Measurements from ENCODE around the gene BICC1. TPM values are rescaled to one million over a fixed set of nuclear protein-coding genes. Genes with fewer than 3 reads are reported as not detected.
A peak's percentile ranks its signal among the peaks of the same experiment; 100 is the strongest.

The BICC1 gene
- total and polyA plus RNA-seq, 4 donors: 5.9 to 54.2 (median 22.2) TPM

DNA sequence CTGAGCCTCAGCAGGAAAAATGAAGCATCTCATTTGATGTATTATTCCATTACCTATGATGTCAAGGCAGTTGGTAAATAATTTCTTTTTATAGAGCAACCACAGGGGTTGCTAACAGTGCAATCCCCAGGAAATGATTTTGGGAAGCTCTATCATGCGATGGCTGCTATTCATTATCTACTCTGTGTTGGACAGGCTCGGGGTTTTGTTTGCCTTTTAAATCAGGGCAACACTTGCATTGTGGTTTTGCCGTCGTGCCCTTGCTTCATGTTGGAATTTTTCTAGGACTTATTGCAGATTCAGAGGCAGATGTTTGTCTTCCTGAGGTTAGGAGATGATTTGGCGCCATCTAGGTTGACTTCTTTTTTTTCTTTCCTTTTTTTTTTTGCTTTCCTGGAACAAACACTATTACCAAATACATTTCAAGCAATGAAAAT, 128.4 kb downstream of the BICC1 start:
- Histone ChIP-seq H3K27me3 (ENCODE audit: control insufficient read depth, insufficient read depth, low read length) (no peaks in the 10 kb centered on the region), H3K36me3 (ENCODE audit: control insufficient read depth, insufficient read depth, low read length) (no peaks in the 10 kb centered on the region), H3K4me1 (ENCODE audit: control insufficient read depth, insufficient read depth, low read length) (no peaks in the 10 kb centered on the region), H3K9me3 (ENCODE audit: control insufficient read depth, insufficient read depth, low read length) (no peaks in the 10 kb centered on the region), H3K4me3 (ENCODE audit: low read depth, low read length) (no peak overlapping the region), H3K27ac (ENCODE audit: low read depth, low read length) (peak overlapping the region; percentile 72)
- peak in 2 of 6 donors; percentile 54 to 80 for DNase-seq (ENCODE audit: low read depth in 4 of 6, low spot score in 6 of 6)
- 7% methylated on average over 3 of the region's 5 CpGs for WGBS (ENCODE audit: insufficient coverage)

DNA sequence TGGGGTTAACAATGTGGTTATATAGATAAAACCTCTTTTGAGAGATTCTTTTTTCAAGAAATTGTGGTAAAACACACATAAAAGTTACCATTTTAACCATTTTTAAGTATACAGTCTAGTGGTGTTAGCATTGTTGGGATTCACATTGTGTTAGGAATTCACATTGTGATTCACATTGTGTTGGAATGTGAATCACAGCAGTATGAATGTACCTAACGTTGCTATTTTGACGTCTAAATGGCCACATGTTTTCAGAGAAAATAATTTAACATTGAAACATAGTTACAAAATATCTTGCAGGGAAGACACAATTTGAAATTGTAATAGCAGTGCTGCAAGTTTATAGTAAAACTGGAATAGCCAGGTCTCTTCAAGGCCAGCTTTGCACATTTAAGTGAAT, 129.0 kb downstream of the BICC1 start:
- Histone ChIP-seq H3K9me3 (ENCODE audit: control insufficient read depth, insufficient read depth, low read length) (no peaks in the 10 kb centered on the region), H3K27me3 (ENCODE audit: control insufficient read depth, insufficient read depth, low read length) (no peaks in the 10 kb centered on the region), H3K27ac (ENCODE audit: low read depth, low read length) (peak overlapping the region; percentile 72), H3K36me3 (ENCODE audit: control insufficient read depth, insufficient read depth, low read length) (no peaks in the 10 kb centered on the region), H3K4me3 (ENCODE audit: low read depth, low read length) (no peak overlapping the region), H3K4me1 (ENCODE audit: control insufficient read depth, insufficient read depth, low read length) (no peaks in the 10 kb centered on the region)
- peak in 1 of 6 donors; percentile 16 for DNase-seq (ENCODE audit: low read depth in 4 of 6, low spot score in 6 of 6)
- no CpG with 5 or more reads among the region's 2 CpGs for WGBS (ENCODE audit: insufficient coverage)

DNA sequence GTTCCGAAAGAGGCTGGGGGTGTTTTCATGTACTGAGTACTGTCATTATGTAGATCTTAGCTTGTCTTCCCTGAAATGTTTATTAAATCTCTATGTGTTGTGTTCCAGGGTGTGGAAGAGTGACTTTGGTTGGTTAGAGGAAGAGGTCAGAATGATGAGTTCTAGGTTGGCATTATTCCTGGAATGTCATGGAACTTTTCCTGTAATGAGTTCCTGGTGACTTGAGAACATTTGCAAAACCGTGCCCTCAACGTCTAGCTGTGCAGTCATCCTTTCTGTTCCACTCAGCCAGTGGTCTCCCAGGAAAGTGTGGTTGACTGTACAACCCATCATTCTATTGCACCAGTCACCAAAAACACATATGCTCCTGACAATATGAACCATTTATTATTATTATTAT, 129.6 kb downstream of the BICC1 start:
- WGBS (ENCODE audit: insufficient coverage): 100% methylated on average over 1 of the region's 3 CpGs
- no peaks in the 10 kb centered on the region for H3K4me1 ChIP-seq (ENCODE audit: control insufficient read depth, insufficient read depth, low read length)
- no peaks in the 10 kb centered on the region for H3K36me3 ChIP-seq (ENCODE audit: control insufficient read depth, insufficient read depth, low read length)
- H3K4me3 ChIP-seq (ENCODE audit: low read depth, low read length): no peak overlapping the region
- DNase-seq (ENCODE audit: low read depth in 4 of 6, low spot score in 6 of 6): no peak
- no peaks in the 10 kb centered on the region for H3K9me3 ChIP-seq (ENCODE audit: control insufficient read depth, insufficient read depth, low read length)
- H3K27me3 ChIP-seq (ENCODE audit: control insufficient read depth, insufficient read depth, low read length): no peaks in the 10 kb centered on the region
- peak overlapping the region; percentile 52 for H3K27ac ChIP-seq (ENCODE audit: low read depth, low read length)

DNA sequence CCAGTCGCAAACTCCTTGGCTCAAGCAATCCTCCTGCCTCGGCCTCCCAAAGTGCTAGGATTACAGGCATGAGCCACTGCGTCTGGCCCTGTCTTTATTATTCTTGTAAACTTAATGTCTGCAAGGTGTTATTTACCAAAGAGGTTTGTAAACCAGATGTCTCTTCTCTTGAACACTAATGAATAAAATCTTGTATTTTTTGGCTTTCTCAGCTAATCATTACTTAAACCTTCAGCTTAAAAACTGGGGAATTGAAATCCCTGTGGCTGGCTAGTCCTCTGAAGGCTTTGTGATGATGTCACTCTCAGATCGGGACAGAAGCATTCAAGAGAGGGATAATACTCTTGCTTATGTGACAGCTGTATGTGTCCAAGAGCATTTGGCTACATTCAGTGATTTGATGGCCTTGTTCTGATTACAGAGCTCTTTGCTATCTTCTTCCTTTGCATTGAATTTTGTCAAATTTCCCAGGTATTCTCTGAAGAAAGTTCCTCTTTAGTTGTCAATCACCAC, 130.3 kb downstream of the BICC1 start:
- H3K36me3 ChIP-seq (ENCODE audit: control insufficient read depth, insufficient read depth, low read length): no peaks in the 10 kb centered on the region
- H3K9me3 ChIP-seq (ENCODE audit: control insufficient read depth, insufficient read depth, low read length): no peaks in the 10 kb centered on the region
- no peaks in the 10 kb centered on the region for H3K4me1 ChIP-seq (ENCODE audit: control insufficient read depth, insufficient read depth, low read length)
- no CpG with 5 or more reads among the region's 4 CpGs for WGBS (ENCODE audit: insufficient coverage)
- DNase-seq (ENCODE audit: low read depth in 4 of 6, low spot score in 6 of 6): no peak
- no peak overlapping the region for H3K27ac ChIP-seq (ENCODE audit: low read depth, low read length)
- H3K27me3 ChIP-seq (ENCODE audit: control insufficient read depth, insufficient read depth, low read length): no peaks in the 10 kb centered on the region
- H3K4me3 ChIP-seq (ENCODE audit: low read depth, low read length): no peak overlapping the region

DNA sequence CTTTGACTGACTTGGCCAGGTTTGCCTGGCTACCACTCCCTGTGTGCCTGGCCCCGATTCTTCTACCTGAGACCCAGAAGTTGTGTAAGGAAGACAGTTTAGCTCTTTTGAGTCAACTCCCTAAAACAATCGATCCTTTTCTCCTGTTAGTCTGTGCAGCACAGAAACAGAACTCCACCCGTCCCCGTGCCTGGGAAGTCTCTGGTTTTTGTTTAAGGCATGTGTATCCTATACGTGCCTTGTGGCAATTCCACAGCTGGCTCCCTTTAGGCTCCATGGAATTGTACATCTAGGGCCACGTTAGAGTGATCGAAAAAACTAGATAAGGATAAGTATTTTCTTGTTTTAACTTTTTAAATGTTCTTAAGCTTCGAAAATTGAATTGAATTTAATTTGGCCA, 131.6 kb downstream of the BICC1 start:
- WGBS (ENCODE audit: insufficient coverage): 97% methylated on average over 4 of the region's 8 CpGs
- Histone ChIP-seq H3K27me3 (ENCODE audit: control insufficient read depth, insufficient read depth, low read length) (no peaks in the 10 kb centered on the region), H3K36me3 (ENCODE audit: control insufficient read depth, insufficient read depth, low read length) (no peaks in the 10 kb centered on the region), H3K4me1 (ENCODE audit: control insufficient read depth, insufficient read depth, low read length) (no peaks in the 10 kb centered on the region), H3K27ac (ENCODE audit: low read depth, low read length) (no peak overlapping the region), H3K4me3 (ENCODE audit: low read depth, low read length) (no peak overlapping the region), H3K9me3 (ENCODE audit: control insufficient read depth, insufficient read depth, low read length) (no peaks in the 10 kb centered on the region)
- no peak for DNase-seq (ENCODE audit: low read depth in 4 of 6, low spot score in 6 of 6)

DNA sequence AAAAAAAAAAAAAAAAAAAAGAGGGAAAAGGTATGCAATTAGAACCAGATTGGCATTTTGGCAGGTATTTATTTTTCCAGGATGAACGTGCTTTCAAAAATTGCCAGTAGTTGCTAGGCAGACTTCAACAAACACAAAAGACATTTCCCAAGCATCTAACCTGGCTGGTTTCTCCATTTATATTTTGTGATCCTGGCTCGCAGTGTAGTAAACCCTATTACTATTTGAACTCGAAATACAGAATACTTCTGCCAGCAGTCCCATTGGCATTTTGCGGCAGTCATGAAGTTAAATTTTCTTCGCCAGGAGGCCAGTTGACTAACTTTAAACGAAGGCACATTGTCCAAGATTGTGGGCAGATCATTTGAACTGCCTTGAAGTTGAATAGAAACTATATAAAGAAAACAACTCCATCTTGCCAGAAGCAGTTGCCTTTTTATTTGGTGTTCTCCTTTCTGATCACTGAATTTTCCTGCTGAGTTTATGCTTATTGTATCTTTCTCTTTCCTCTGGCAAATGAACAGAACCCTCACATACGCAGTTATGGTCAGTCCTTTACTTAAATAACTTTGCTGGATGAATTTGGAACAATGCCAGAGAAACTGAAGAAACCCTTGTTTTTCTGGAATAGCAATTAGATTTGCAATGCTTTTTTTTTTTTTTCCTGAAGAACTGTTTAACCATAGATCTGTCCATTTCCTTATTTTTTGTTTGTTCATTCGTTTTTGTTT, 132.9 kb downstream of the BICC1 start:
- Histone ChIP-seq H3K27me3 (ENCODE audit: control insufficient read depth, insufficient read depth, low read length) (no peaks in the 10 kb centered on the region), H3K4me3 (ENCODE audit: low read depth, low read length) (no peak overlapping the region), H3K9me3 (ENCODE audit: control insufficient read depth, insufficient read depth, low read length) (no peaks in the 10 kb centered on the region), H3K4me1 (ENCODE audit: control insufficient read depth, insufficient read depth, low read length) (no peaks in the 10 kb centered on the region), H3K36me3 (ENCODE audit: control insufficient read depth, insufficient read depth, low read length) (no peaks in the 10 kb centered on the region), H3K27ac (ENCODE audit: low read depth, low read length) (no peak overlapping the region)
- 67% methylated on average over 2 of the region's 8 CpGs for WGBS (ENCODE audit: insufficient coverage)
- DNase-seq (ENCODE audit: low read depth in 4 of 6, low spot score in 6 of 6): peak in 2 of 6 donors; percentile 22 to 53

DNA sequence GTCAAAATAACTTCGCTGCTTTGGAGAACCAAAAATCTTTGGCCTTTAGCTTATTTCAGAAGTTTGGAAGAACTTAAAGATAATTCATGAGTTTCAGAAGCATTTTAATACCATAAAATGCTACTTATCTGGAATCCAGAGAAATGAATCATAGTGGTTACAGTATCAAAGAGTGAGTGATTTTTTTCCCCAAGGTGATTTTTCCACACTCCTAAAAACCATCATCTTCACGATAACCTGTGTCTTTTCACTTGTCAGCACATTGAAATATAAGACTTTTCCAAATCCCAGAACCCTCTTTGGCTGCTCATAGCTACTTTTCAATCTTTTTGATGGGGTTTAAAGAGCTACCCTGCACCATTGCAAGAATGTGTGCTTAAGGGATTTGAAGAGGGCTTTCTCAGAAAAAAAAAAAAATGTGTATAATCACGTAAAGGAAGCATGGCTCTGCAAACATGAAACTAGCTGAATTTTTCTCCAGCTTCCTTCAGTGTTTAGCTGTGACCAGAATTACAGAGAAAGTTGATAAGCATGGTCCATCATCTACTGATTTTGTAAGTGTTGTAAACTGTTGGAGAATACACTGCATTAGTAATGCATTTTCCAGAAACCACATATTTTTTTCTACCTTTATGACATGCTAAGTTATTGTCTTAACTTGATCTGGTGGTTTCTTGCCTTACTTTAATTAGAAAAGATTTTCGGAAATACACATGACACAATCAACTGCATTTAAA, 134.9 kb downstream of the BICC1 start:
- Histone ChIP-seq H3K27ac (ENCODE audit: low read depth, low read length) (no peak overlapping the region), H3K9me3 (ENCODE audit: control insufficient read depth, insufficient read depth, low read length) (no peaks in the 10 kb centered on the region), H3K4me1 (ENCODE audit: control insufficient read depth, insufficient read depth, low read length) (no peaks in the 10 kb centered on the region), H3K4me3 (ENCODE audit: low read depth, low read length) (no peak overlapping the region), H3K36me3 (ENCODE audit: control insufficient read depth, insufficient read depth, low read length) (no peaks in the 10 kb centered on the region), H3K27me3 (ENCODE audit: control insufficient read depth, insufficient read depth, low read length) (no peaks in the 10 kb centered on the region)
- no CpG with 5 or more reads among the region's 4 CpGs for WGBS (ENCODE audit: insufficient coverage)
- DNase-seq (ENCODE audit: low read depth in 4 of 6, low spot score in 6 of 6): peak in 1 of 6 donors; percentile 23

DNA sequence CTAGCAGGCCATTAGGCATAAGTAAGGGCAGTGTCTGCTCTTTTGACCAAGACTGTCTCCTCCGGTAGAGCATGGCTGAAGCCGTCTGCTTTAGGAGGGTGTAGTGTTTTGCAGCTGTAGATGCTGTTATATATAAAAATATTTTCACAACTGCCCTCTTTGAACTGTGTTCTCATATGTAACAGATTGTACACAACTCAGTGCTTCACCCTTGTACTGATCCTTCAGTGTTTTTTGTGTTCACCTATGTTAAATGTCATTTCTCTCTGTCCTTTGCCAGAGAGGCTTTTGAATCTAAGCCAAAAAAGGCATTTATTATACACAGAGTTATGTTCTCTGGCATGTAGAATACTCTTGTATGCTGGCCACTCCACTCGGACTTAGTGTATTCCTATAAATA, 135.5 kb downstream of the BICC1 start:
- Histone ChIP-seq H3K9me3 (ENCODE audit: control insufficient read depth, insufficient read depth, low read length) (no peaks in the 10 kb centered on the region), H3K4me3 (ENCODE audit: low read depth, low read length) (no peak overlapping the region), H3K27ac (ENCODE audit: low read depth, low read length) (no peak overlapping the region), H3K27me3 (ENCODE audit: control insufficient read depth, insufficient read depth, low read length) (no peaks in the 10 kb centered on the region), H3K36me3 (ENCODE audit: control insufficient read depth, insufficient read depth, low read length) (no peaks in the 10 kb centered on the region), H3K4me1 (ENCODE audit: control insufficient read depth, insufficient read depth, low read length) (no peaks in the 10 kb centered on the region)
- peak in 1 of 6 donors; percentile 11 for DNase-seq (ENCODE audit: low read depth in 4 of 6, low spot score in 6 of 6)
- no CpG with 5 or more reads among the region's 3 CpGs for WGBS (ENCODE audit: insufficient coverage)

DNA sequence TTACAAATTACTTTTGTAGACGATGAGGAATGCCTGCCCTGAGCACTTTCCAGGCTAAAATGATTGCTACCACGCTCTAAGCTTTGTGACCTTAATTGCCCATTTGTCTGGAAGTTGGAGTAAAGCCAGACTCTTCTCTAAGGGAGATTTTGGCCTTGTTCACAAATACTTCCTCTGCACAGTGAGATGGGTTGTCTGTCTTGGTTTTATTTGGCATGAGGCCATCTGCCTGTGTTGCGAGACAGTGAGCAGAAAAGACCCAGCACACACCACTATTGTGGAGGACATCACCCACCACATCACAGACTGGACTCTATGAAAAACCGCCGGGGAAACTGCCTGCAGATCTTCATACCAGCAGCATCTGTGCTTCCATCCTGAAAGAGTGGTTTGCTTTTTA, 138.4 kb downstream of the BICC1 start:
- Histone ChIP-seq H3K27ac (ENCODE audit: low read depth, low read length) (no peak overlapping the region), H3K9me3 (ENCODE audit: control insufficient read depth, insufficient read depth, low read length) (no peaks in the 10 kb centered on the region), H3K4me3 (ENCODE audit: low read depth, low read length) (no peak overlapping the region), H3K4me1 (ENCODE audit: control insufficient read depth, insufficient read depth, low read length) (no peaks in the 10 kb centered on the region), H3K36me3 (ENCODE audit: control insufficient read depth, insufficient read depth, low read length) (no peaks in the 10 kb centered on the region), H3K27me3 (ENCODE audit: control insufficient read depth, insufficient read depth, low read length) (no peaks in the 10 kb centered on the region)
- DNase-seq (ENCODE audit: low read depth in 4 of 6, low spot score in 6 of 6): peak; percentile 71 to 94 (median 74)
- WGBS (ENCODE audit: insufficient coverage): 6% methylated on average over 2 of the region's 5 CpGs

Data from spinal cord (tissue), 10 donors.